Breast epithelium (tissue), 4 donors: ENCODE results near the gene CCDC171. TPM values are rescaled to one million over a fixed set of nuclear protein-coding genes. Genes with fewer than 3 reads are reported as not detected.

Experiments used
- DNase-seq, 2 donors: peaks; one replicate each; pipeline ENCODE4 v3.0.0-alpha.2; 2019; ENCODE audit warnings: low spot score in 2 of 2
- H3K27ac ChIP-seq, 2 donors: fragments of 200-600 bp; sonication (generic) in 1 of 2; one replicate each; pipeline ENCODE4 v1.5.1; 2016 to 2019; ENCODE audit warnings: mild to moderate bottlenecking in 1 of 2
- H3K27me3 ChIP-seq, 2 donors: fragments of 200-600 bp; sonication (generic) in 1 of 2; one replicate each; pipeline versions ENCODE4 v1.5.1 to v1.6.0; 2017 to 2019; ENCODE audit warnings: control low read depth in 1 of 2, mild to moderate bottlenecking in 1 of 2
- H3K36me3 ChIP-seq: fragments of 200-600 bp; one replicate; pipeline ENCODE4 v1.5.1; 2019
- H3K4me1 ChIP-seq, 2 donors: fragments of 200-600 bp; sonication (generic); one replicate each; pipeline ENCODE4 v1.5.1; 2016 to 2019; ENCODE audit warnings: control low read depth in 1 of 2
- H3K4me3 ChIP-seq, 3 donors: fragments of 200-600 bp; sonication (generic); 1 replicate in 2 of 3; 2 replicates in 1 of 3; pipeline ENCODE4 v1.5.1; 2016 to 2019; ENCODE audit warnings: mild to moderate bottlenecking in 3 of 3, moderate library complexity in 2 of 3
- H3K9me3 ChIP-seq, 2 donors: fragments of 200-600 bp; sonication (generic) in 1 of 2; one replicate each; pipeline ENCODE4 v1.5.1; 2016 to 2019; ENCODE audit warnings: control low read depth in 1 of 2
- POLR2A ChIP-seq: fragments of 450-650 bp; IDR thresholded peaks from one replicate; pipeline ENCODE4 v1.6.1; 2016; ENCODE audit warnings: antibody characterized with exemption, mild to moderate bottlenecking, moderate library complexity
- POLR2AphosphoS5 ChIP-seq, 3 donors: sonication (generic); formaldehyde crosslinking; IDR thresholded peaks; one replicate each; pipeline ENCODE4 v1.6.1; 2017; ENCODE audit warnings: antibody characterized with exemption in 3 of 3
- intact Hi-C: fragments of 100-400 bp; cut with DNase I; formaldehyde crosslinking; loops from one replicate; pipeline ENCODE4 v1.15.1; 2023; ENCODE audit warnings: low total_unique reads
- total RNA-seq, 3 donors: library from RNA; depleted of rRNA; stranded (reverse); fragments of >200 nt; gene quantifications; one replicate each; pipeline ENCODE4 v1.1.0, GENCODE V29; 2016
- TF ChIP-seq, protein P1 (sequence below), 3 donors: fragments of 450-650 bp; IDR thresholded peaks; one replicate each; pipeline ENCODE4 v1.5.1; 2016 to 2017; ENCODE audit warnings: antibody characterized with exemption in 3 of 3, mild to moderate bottlenecking in 3 of 3, moderate library complexity in 3 of 3

CCDC171 gene
- total RNA-seq, 3 donors from 2014 or later = 4.8 to 8.8 (median 5.6) TPM

DNA sequence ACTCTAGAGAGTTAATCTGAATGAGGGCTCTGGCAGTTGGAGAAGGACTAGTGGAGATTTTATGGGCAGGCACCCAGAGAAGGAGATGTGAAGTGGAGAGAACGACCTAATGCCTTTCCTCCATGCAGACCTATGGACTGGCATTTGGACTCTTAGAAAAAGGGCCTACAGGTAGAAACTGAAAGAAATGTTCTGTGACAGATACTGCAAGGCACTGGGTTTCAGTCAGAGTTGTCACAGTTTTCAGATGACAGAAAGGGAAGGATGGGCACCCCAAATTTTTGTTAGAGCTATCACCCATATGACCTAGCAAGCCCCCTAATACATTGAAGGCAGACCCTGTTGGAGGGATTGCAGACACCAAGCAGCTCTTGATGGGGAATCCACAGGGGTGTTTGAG is 406.8 kb downstream of the CCDC171 start:
- Histone ChIP-seq H3K9me3 (no peaks in the 10 kb centered on the region), H3K27me3 (no peaks in the 10 kb centered on the region), H3K4me1 (no peaks in the 10 kb centered on the region), H3K36me3 (no peaks in the 10 kb centered on the region), H3K27ac (no peak overlapping the region), H3K4me3 (no peak overlapping the region)
- no peak for DNase-seq
- intact Hi-C loops = no loop called here
- TF ChIP-seq POLR2AphosphoS5 (IDR thresholded peaks at IDR 0.05) = no peak
- no peak for TF ChIP-seq POLR2A
- TF ChIP-seq, protein P1, sequence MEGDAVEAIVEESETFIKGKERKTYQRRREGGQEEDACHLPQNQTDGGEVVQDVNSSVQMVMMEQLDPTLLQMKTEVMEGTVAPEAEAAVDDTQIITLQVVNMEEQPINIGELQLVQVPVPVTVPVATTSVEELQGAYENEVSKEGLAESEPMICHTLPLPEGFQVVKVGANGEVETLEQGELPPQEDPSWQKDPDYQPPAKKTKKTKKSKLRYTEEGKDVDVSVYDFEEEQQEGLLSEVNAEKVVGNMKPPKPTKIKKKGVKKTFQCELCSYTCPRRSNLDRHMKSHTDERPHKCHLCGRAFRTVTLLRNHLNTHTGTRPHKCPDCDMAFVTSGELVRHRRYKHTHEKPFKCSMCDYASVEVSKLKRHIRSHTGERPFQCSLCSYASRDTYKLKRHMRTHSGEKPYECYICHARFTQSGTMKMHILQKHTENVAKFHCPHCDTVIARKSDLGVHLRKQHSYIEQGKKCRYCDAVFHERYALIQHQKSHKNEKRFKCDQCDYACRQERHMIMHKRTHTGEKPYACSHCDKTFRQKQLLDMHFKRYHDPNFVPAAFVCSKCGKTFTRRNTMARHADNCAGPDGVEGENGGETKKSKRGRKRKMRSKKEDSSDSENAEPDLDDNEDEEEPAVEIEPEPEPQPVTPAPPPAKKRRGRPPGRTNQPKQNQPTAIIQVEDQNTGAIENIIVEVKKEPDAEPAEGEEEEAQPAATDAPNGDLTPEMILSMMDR (IDR thresholded peaks at IDR 0.05) = no peak

- no peak for DNase-seq
- Histone ChIP-seq H3K4me3 (no peak overlapping the region), H3K27me3 (no peaks in the 10 kb centered on the region), H3K9me3 (no peaks in the 10 kb centered on the region), H3K36me3 (no peaks in the 10 kb centered on the region), H3K4me1 (no peaks in the 10 kb centered on the region), H3K27ac (no peak overlapping the region)
- intact Hi-C loops = no loop called here
- TF ChIP-seq POLR2A (no peak), POLR2AphosphoS5 (IDR thresholded peaks at IDR 0.05) (no peak)
- TF ChIP-seq, protein P1 (IDR thresholded peaks at IDR 0.05) = no peak
Observed at GRCh38 chr9:15961217-15961616, 408.4 kb downstream of the CCDC171 start.

DNA sequence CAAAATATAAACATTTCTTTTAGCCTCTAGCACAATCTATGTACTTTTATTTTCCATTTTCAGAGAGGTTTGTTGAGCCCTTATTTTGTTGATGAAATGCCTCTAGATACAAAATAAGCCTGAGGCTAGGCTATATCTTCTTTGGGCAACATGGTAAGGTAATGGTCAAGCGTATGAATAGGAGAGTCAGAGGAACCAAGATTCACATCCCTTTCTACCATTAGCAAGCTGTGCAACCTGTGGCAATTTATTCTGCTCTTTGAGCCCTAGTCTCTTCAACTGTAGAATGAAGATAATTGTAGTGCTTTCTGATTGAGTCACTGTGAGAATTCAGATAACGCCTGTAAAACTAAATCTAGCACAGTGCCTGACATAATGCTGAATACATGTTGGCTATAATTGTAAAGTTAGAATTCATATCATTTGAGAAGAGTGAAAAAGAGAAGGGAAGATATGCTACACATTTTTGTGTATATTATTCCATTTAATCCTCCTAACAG is 412.5 kb downstream of the CCDC171 start:
- no peak overlapping the region for H3K4me3 ChIP-seq
- no peak for TF ChIP-seq POLR2AphosphoS5 (IDR thresholded peaks at IDR 0.05)
- TF ChIP-seq, protein P1 (IDR thresholded peaks at IDR 0.05) = no peak
- no peak for TF ChIP-seq POLR2A
- no peak for DNase-seq
- intact Hi-C loops = no loop called here
- H3K4me1 ChIP-seq = no peaks in the 10 kb centered on the region
- no peaks in the 10 kb centered on the region for H3K9me3 ChIP-seq
- H3K27ac ChIP-seq = no peak overlapping the region
- H3K27me3 ChIP-seq = no peaks in the 10 kb centered on the region
- H3K36me3 ChIP-seq = no peaks in the 10 kb centered on the region

DNA sequence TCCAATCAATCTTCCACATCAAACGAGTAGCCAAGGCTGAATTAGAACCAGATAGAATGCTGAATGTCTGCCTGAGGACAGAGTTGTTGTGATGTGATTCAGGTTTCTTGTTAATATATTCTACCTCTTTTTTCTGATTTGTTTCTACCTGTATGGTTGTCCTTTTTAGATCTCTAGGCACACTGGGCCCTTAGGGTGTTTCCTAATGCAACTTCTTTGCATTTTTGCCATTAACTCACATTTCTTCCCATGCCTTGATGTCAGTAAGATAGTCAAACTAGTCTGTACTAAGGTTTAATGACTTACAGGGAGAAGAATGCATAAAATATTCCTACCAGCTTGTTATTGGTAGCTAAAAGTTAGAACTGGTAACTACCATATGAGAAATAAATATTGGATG is 413.6 kb downstream of the CCDC171 start:
- no peaks in the 10 kb centered on the region for H3K4me1 ChIP-seq
- no peaks in the 10 kb centered on the region for H3K36me3 ChIP-seq
- no peak for DNase-seq
- no peaks in the 10 kb centered on the region for H3K9me3 ChIP-seq
- H3K4me3 ChIP-seq = no peak overlapping the region
- H3K27ac ChIP-seq = no peak overlapping the region
- H3K27me3 ChIP-seq = no peaks in the 10 kb centered on the region
- intact Hi-C loops = no loop called here
- TF ChIP-seq POLR2A (no peak), POLR2AphosphoS5 (IDR thresholded peaks at IDR 0.05) (no peak)
- TF ChIP-seq, protein P1 (IDR thresholded peaks at IDR 0.05) = no peak

- Histone ChIP-seq H3K4me3 (no peak overlapping the region), H3K27me3 (no peaks in the 10 kb centered on the region), H3K36me3 (no peaks in the 10 kb centered on the region), H3K9me3 (no peaks in the 10 kb centered on the region), H3K27ac (no peak overlapping the region), H3K4me1 (no peaks in the 10 kb centered on the region)
- intact Hi-C loops = no loop called here
- TF ChIP-seq, protein P1 (IDR thresholded peaks at IDR 0.05) = no peak
- TF ChIP-seq POLR2A (no peak), POLR2AphosphoS5 (IDR thresholded peaks at IDR 0.05) (no peak)
- DNase-seq = no peak
Observed at GRCh38 chr9:15967068-15967467, 414.2 kb downstream of the CCDC171 start.
